Left lung (tissue), 10 donors: ENCODE results near the gene LRFN4. TPM values are rescaled to one million over a fixed set of nuclear protein-coding genes. Genes with fewer than 3 reads are reported as not detected.

Experiments
- ATAC-seq: fragments of 200-7000 bp; cut with Tn5 transposase; one replicate; pipeline ENCODE4 v1.9.1; 2020; ENCODE audit warnings: moderate library complexity
- DNase-seq, 4 donors: peaks; one replicate each; pipeline ENCODE4 v3.0.0-alpha.2; 2013 to 2020
- H3K27ac ChIP-seq, 2 donors: fragments of 200-600 bp; sonication (generic) in 1 of 2; one replicate each; pipeline versions ENCODE4 v1.5.0 to v1.8.0; 2020 to 2021
- H3K27me3 ChIP-seq, 2 donors: fragments of 200-600 bp; sonication (generic) in 1 of 2; one replicate each; pipeline versions ENCODE4 v1.5.0 to v1.8.0; 2020 to 2021
- H3K36me3 ChIP-seq, 2 donors: fragments of 200-600 bp; sonication (generic) in 1 of 2; one replicate each; pipeline versions ENCODE4 v1.5.0 to v1.8.0; 2020 to 2021
- H3K4me1 ChIP-seq, 2 donors: fragments of 200-600 bp; one replicate each; pipeline ENCODE4 v1.8.0; 2021
- H3K4me3 ChIP-seq, 2 donors: fragments of 200-600 bp; sonication (generic) in 1 of 2; one replicate each; pipeline versions ENCODE4 v1.5.0 to v1.8.0; 2020 to 2021; ENCODE audit warnings: mild to moderate bottlenecking in 1 of 2
- H3K9me3 ChIP-seq, 2 donors: fragments of 200-600 bp; sonication (generic) in 1 of 2; one replicate each; pipeline versions ENCODE4 v1.5.0 to v1.8.0; 2020 to 2021
- intact Hi-C, 2 donors: fragments of 100-400 bp; cut with DNase I; formaldehyde crosslinking; loops; one replicate each; pipeline versions ENCODE4 v1.11.2 to v1.14.2; 2022
- polyA plus RNA-seq, 6 donors: library from polyadenylated mRNA; unstranded; fragments of 120-200 nt; gene quantifications; one replicate each; pipeline ENCODE4 v1.2.1, GENCODE V29; 2013; ENCODE audit not compliant: insufficient read length in 6 of 6
- total RNA-seq, 2 donors: library from RNA; stranded (reverse); fragmentation: NEBNext Ultra II Directional; extraction: Animal tissue kit (Norgen Biotek cat#: 25700); gene quantifications; one replicate each; pipeline ENCODE4 v1.2.1, GENCODE V29; 2021
- TF ChIP-seq, protein P1 (sequence below), 2 donors: fragments of 200-600 bp; sonication (generic) in 1 of 2; IDR thresholded peaks; one replicate each; pipeline versions ENCODE4 v1.5.0 to v1.8.0; 2021; ENCODE audit warnings: antibody characterized with exemption in 2 of 2
- donor health status: DM: no; HTN: yes; CAD: no.
- donor health status: DM: no; HTN: no; CAD: no.

LRFN4 gene
- total and polyA plus RNA-seq, 8 donors: 6.1 to 21.1 (median 11.9) TPM

DNA sequence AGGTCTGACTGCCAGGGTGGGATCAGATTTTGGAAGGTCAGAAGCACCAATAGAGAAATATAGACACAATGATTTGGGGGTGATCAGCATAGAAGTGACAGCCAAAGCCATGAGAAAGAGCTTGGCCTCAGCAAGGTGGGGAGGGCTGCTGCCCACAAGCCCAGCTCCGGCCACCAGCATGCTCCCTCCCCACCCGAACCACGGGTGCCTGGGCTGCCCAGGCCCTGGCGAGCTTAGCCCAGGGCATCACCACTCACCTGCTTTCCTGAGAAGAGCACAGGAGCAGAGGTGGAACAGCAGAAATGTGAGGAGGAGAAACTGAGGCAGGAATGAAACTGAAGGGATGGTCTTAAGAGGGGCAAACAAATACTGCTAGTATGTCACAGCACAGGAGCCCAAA is 48.8 kb downstream of the LRFN4 start:
- intact Hi-C loops: no loop called here
- DNase-seq (no peak), ATAC-seq (no peak)
- H3K4me3 ChIP-seq: no peak overlapping the region
- H3K27me3 ChIP-seq: no peaks in the 10 kb centered on the region
- no peaks in the 10 kb centered on the region for H3K4me1 ChIP-seq
- H3K27ac ChIP-seq: no peak overlapping the region
- TF ChIP-seq, protein P1, sequence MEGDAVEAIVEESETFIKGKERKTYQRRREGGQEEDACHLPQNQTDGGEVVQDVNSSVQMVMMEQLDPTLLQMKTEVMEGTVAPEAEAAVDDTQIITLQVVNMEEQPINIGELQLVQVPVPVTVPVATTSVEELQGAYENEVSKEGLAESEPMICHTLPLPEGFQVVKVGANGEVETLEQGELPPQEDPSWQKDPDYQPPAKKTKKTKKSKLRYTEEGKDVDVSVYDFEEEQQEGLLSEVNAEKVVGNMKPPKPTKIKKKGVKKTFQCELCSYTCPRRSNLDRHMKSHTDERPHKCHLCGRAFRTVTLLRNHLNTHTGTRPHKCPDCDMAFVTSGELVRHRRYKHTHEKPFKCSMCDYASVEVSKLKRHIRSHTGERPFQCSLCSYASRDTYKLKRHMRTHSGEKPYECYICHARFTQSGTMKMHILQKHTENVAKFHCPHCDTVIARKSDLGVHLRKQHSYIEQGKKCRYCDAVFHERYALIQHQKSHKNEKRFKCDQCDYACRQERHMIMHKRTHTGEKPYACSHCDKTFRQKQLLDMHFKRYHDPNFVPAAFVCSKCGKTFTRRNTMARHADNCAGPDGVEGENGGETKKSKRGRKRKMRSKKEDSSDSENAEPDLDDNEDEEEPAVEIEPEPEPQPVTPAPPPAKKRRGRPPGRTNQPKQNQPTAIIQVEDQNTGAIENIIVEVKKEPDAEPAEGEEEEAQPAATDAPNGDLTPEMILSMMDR (IDR thresholded peaks at IDR 0.05): no peak
- H3K36me3 ChIP-seq: no peaks in the 10 kb centered on the region
- no peaks in the 10 kb centered on the region for H3K9me3 ChIP-seq

DNA sequence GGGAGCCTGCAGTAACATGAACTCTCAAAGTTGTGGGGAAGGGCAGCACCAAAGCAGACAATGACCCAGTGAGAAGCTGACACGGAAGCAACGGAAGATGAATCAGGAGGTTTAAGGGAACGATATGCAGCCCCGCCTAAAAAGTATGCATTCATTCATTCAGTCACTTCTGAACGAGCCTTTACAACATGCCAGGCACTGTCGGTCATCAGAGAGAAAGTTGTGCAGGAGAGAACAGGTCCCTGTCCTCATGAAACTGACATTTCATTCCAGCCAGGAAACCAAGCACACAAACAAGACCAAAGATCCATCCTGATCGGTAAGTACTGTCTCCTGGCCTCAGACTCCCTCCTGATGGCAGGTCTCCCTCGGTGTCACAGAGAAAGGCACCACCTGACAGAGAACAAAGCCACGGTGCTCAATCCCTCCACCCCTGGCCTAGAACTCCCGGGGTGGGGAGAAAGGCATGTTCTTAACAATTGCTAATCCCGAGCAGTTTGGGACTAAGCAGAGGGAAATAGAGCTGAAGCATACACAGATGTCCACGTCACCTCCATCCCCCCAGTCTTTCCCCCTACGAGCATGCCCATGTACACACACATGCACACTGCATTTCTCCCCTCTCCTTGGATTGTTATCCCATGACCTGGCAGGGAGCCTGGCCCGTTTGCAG is 49.3 kb downstream of the LRFN4 start:
- Histone ChIP-seq H3K4me3 (no peak overlapping the region), H3K27me3 (no peaks in the 10 kb centered on the region), H3K9me3 (no peaks in the 10 kb centered on the region), H3K27ac (no peak overlapping the region), H3K4me1 (no peaks in the 10 kb centered on the region), H3K36me3 (no peaks in the 10 kb centered on the region)
- TF ChIP-seq, protein P1 (IDR thresholded peaks at IDR 0.05): no peak
- intact Hi-C loops: no loop called here
- DNase-seq: peak in 1 of 4 donors; percentile 58
- no peak for ATAC-seq

DNA sequence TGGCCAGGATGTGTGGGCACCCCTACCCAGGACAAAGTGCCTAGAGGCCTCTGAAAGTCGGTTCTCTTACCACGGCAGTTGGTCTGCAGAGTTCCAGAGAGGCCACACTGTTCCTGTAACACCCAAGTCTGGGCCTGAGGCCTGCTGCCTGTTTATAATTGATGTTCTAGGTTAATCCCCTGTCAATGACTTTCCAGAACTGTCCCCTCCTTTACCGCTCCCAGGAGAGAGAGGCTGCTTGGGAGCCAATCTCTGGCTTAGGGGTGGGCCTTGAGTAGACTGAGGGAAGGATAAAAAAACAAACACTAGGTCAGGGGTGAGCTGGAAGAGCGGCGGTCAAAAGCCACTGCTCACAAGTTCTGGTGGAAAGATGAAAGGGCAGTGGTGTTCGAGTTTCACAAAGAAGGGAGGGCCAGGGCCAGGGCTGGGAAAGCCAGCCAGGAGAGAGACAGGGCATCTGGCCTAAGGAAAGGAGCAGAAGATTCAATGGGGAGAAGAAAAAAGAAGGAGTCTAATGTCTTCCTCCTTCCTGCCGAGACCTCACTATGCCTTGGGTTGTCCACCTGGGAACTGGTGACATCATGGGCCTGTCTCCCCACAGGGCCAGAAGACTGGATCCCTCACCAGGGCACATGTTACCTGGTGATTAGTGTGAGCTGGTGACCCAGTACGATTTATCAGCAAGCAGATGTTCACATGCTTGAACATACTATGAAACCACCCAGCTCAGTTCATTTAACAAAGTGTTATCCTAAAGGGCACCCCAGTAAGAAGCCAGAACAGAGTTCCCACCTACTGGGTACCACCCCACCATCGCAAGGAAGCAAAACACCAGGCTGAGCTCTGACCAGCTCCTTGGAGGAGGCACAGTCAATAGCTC is 51.1 kb downstream of the LRFN4 start:
- Histone ChIP-seq H3K9me3 (no peaks in the 10 kb centered on the region), H3K4me1 (no peaks in the 10 kb centered on the region), H3K27ac (no peak overlapping the region), H3K36me3 (no peaks in the 10 kb centered on the region), H3K4me3 (no peak overlapping the region), H3K27me3 (no peaks in the 10 kb centered on the region)
- intact Hi-C loops: no loop called here
- ATAC-seq (no peak), DNase-seq (no peak)
- TF ChIP-seq, protein P1 (IDR thresholded peaks at IDR 0.05): no peak

DNA sequence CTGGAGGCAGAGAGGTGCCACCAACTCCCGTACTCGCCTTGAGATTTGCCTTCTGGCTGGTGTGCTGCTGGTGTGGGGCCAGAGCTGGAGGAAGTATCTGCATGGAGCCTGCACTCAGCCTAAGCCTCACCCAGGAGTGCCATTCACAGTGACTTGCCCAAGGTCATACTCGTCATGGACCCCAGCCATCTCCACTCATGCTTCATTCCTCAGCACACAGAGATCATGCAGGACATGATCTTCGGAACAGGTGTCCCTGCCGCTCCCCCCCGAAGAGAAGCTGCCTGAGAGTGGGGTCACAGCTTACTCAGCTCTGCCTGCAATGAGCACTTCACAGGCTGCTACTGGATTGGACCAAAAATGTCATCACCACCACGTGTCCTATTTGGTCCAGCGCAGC is 52.3 kb downstream of the LRFN4 start:
- ATAC-seq: no peak

DNA sequence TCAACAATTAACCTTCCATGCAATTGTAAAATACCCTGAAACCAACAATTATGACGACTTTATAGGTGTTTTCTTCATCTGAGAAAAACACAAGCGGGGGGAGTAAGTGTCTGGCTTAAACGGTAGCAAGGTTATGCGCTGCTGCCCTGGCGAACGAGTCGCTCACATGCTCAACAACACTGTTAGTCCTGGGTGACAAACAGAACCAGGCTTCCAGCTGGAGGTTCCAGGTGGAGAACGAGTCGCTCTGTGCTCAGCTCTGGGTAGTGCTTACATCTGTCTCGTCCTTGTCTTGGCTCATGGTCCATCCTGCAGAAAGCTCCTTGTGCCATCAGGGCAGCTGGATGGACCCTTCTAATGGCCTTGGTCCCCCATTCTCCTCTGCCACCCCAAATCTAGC is 53.2 kb downstream of the LRFN4 start:
- ATAC-seq: no peak
- no peaks in the 10 kb centered on the region for H3K36me3 ChIP-seq
- no peaks in the 10 kb centered on the region for H3K9me3 ChIP-seq
- TF ChIP-seq, protein P1 (IDR thresholded peaks at IDR 0.05): no peak
- H3K4me1 ChIP-seq: no peaks in the 10 kb centered on the region
- intact Hi-C loops: no loop called here
- no peak overlapping the region for H3K27ac ChIP-seq
- no peak for DNase-seq
- H3K4me3 ChIP-seq: no peak overlapping the region
- no peaks in the 10 kb centered on the region for H3K27me3 ChIP-seq

More for the DNA sequence above, 52.3 kb downstream of the LRFN4 start:
- Histone ChIP-seq H3K9me3 (no peaks in the 10 kb centered on the region), H3K4me3 (no peak overlapping the region), H3K27me3 (no peaks in the 10 kb centered on the region), H3K36me3 (no peaks in the 10 kb centered on the region), H3K4me1 (no peaks in the 10 kb centered on the region), H3K27ac (no peak overlapping the region)
- DNase-seq: no peak
- TF ChIP-seq, protein P1 (IDR thresholded peaks at IDR 0.05): no peak
- intact Hi-C loops: no loop called here
